ENCODE measurements around the gene DTWD2.
A peak's percentile ranks its signal among the peaks of the same experiment; 100 is the strongest.
"Not testable (repeated sequence)": the region's sequence is repeated elsewhere in the genome, so short reads cannot be mapped to it uniquely, and the experiment has no call there.

The DTWD2 gene

GRCh38 chr5:118987988-118988865, at the start of gene DTWD2:
Gene DTWD2 (minus strand): TSS chr5:118988547. CDS start chr5:118988511, 36 bp downstream.
- DNase-seq = peak; percentile 74 to 75

- DNase-seq = no peak
Measured at GRCh38 chr5:119037496-119038215, 49.3 kb upstream of the DTWD2 start.

DNA sequence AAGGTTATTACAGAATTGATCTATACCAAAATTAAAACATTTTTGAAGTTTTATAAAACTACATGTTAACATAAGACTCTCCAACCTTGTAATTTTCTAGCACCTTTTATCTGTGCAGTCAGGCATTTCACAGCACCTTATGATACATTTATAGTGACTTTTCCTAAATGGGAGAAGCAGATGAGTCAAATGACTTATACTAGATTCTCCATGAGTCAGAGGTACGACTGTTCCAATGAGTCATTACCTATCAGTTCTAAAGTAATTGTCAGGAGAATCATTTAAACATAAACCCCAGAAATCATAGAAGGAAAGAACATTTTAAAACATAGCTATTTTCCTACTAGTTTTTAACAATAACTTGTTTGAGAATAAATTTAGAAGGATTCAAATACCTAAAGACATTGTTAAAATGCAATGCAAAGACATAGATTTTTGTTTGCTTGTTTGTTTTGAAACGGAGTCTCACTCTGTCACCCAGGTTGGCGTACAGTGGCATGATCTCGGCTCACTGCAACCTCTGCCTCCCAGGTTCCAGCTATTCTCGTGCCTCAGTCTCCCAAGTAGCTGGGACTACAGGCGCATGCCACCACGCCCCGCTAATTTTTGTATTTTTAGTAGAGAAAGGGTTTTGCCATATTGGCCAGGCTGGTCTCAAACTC, 47.9 kb upstream of the DTWD2 start:
- DNase-seq = no peak

GRCh38 chr5:119033135-119033534, 44.8 kb upstream of the DTWD2 start:
- DNase-seq = no peak

GRCh38 chr5:119032656-119033055, 44.3 kb upstream of the DTWD2 start:
- no peak for DNase-seq

DNA sequence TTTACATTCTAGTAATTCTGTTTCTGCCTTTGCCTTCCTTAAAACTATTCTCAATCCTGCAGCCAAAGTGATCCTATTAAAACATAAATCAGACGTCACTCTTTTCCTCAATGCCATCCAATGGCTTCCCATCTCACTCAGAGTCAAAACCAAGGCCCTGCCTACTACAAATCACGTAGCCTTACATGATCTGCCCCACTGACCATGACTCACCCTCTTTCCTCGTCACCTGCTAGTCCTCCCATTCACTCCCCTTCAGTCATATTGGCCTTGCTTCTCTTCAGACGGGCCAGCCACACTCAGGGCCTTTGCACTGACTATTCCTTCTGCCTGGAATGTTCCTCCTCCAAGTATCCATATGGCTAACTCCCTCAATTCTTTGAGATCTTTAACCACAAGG, 43.6 kb upstream of the DTWD2 start:
- DNase-seq = no peak

DNA sequence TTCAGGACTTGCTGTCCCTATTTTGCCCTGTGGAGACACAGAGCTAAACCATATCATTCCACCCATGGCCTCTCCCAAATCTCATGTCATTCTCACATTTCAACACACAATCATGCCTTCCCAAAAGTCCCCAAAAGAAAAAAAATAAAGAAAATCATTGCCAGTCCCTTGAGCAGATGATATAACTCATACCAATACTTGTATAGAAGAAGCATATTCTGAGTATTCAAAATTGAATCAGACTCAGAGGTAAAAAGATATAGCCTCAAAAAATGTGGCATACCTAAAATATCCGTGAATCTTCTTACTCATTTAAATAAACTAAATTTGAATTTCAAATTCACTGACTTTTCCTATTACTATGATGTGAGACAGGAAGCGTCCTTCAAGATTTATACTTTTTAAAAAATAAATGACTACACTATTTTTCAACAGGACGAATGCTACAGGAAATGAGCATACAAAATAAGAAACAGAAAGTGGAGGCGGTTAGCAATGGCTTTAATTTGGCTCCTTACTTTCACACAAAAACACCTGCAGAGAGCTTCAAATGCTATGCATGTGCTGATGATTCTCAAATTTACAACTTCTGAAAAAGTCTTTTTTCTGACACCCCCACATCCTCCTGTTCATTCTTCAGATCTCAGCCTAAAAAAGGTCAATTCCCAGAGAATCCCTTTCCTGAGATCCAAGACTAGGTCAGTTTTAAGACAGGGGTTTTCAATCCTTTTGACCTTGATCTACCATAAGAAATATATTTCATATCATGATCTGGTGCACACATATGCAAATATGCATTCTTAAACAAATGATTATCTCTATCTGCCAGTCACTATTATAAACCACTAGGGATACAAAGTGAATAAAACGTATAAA, 42.9 kb upstream of the DTWD2 start:
- DNase-seq = no peak

DNA sequence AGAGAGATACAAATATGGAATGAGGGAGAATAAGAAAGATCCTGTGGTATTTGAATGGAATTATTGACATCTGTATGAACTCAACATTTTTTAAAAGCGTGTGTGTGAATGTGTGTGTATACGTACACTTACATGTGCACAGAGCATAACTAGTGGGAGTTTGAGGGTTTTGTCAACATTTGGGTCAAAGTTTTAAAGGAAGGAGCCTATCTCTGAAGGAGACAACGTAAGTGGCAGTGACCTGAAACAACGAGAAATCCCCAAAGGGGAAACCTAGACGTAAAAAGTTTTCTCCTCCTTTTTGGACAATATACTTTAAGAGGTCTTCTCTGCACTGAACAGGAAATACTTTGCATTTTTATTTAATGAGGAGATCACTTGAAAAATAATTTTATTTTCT, 40.2 kb upstream of the DTWD2 start:
- DNase-seq = no peak

- DNase-seq = no peak
Measured at GRCh38 chr5:119022773-119023172, 34.4 kb upstream of the DTWD2 start.

DNA sequence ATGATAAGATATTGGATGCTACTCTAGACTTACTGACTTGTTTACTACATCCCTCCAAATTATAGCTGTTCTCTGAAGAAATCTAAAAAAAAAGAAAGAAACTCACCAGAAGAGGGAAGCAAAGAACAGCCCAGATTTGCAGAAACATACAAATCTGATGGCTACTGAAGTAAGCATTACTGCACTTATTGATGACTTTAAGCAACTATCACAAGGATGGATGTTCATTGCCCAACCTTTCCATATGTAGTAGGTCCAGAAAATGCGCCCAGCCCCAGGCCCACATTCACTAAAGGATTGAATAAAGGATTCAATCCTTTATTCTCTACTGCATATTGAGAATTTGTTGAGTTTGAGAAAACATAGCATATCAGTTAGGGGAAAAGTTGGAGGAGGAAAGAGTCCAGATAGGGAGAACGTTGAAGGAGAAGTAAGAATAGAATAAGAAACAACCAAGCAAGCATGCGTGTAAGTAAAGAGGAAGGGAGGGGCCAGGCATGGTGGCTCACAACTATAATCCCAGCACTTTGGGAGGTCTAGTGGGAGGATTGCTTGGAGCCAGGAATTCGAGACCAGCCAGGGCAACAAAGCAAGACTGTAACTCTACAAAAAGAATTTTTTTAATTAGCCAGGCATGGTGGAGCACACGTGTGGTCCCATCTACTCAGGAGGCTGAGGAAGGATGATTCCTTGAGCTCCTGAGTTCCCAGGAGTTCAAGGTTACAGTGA, 33.8 kb upstream of the DTWD2 start:
- DNase-seq = no peak

- DNase-seq = no peak
Measured at GRCh38 chr5:119021149-119021732, 32.9 kb upstream of the DTWD2 start.

DNA sequence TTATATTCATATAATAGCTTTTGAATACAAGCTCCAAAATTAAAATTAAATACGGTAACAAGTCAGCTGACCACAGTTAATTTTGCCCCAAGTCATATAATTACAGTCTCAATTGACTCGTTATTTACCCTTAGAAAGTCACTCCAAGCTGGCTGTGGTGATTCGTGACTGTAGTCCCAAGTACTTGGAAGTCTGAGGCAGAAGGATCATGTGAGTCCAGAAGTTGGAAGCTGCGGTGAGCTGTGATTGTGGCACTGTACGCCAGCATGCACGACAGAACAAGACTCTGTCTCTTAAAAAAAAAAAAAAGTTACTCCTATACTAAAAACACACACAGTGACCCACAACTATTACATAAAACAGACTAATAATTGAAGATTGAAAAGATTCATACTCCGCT, 31.6 kb upstream of the DTWD2 start:
- DNase-seq = no peak

GRCh38 chr5:119019501-119019900, 31.2 kb upstream of the DTWD2 start:
- DNase-seq = no peak

- DNase-seq = no peak
Measured at GRCh38 chr5:119017994-119018393, 29.6 kb upstream of the DTWD2 start.

DNA sequence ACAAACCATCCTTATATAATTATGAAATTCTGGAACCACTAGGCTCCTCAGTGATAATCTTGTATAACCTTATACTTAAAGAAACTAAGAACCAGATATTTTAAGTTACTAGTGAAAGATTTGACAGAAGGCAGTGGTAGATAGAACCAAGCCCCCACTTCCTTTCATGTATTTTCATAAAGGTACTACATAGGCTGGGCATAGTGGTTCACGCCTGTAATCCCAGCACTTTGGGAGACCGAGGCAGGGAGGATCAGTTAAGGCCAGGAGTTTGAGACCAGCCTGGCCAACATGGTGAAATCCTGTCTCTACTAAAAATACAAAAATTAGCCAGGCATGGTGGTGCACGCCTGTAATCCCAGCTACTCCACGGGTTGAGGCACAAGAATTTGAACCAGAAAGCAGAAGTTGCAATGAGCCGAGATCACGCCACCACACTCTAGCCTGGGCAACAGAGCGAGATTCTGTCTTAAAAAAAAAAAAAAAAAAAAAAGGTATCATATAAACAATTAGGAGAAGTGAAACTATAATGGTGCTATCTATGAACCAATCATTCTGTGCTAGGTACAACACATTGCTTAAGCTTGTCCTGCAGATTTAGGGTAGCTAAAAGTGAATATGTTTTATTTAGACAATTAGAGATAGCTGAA, 27.9 kb upstream of the DTWD2 start:
- no peak for DNase-seq

DNA sequence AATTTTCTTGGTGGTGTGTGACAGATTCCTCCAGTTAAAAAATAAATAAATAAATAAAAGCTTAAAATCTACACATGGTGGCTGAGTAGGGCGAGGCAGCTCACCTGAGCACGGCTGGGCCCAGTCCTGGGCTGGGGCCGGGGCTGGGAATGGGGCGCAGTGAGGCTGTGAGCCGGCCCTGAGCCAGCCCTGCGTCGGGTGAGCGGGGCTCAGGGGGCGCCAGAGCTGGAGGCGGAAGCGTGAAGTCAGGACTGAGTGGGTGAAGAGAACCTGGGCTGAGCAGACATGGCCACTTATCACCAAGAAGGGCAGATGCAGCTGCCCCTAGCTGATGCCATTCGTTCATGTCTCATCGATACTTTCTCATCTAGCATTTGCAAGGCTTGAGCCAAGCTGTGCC, 22.8 kb upstream of the DTWD2 start:
- no peak for DNase-seq

- no peak for DNase-seq
Measured at GRCh38 chr5:119010206-119010605, 21.9 kb upstream of the DTWD2 start.

DNA sequence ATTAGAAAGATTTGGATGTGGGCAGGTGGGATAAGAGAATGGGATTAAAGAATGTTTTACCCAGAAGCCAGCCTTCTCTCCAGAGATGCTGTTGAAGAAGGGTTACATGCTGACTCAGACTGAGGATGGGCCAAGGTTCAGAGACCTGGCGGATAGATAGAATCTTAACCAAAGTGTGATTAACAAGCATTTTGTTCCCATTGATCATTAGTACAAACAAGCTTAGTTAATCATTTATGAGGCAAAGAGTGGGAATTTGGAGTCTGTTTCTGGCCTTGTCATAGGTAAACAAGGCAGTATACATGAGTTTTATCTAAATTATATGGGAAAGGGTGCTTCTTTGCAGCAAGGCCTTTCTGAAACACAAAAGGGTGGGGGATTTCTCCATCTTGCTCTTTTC, 20.8 kb upstream of the DTWD2 start:
- no peak for DNase-seq

- no peak for DNase-seq
Measured at GRCh38 chr5:118999696-119000095, 11.3 kb upstream of the DTWD2 start.

- DNase-seq = not testable (repeated sequence)
Measured at GRCh38 chr5:118998861-118999260, 10.5 kb upstream of the DTWD2 start.

- no peak for DNase-seq
Measured at GRCh38 chr5:118996098-118996497, 7.8 kb upstream of the DTWD2 start.

All from cerebellar nuclear complex (tissue), 1 donor.